ENCODE results near the gene ATP6V1A. TPM values are rescaled to one million over a fixed set of nuclear protein-coding genes. Genes with fewer than 3 reads are reported as not detected.

ATP6V1A gene
- polyA plus RNA-seq, 4 donors: 76.4 to 103 (median 96.0) TPM

- DNase-seq (ENCODE audit: low read depth in 4 of 4, low spot score in 3 of 4): peak; percentile 86 to 93 (median 90)
Measured at GRCh38 chr3:113745756-113746547, 883 bp upstream of the ATP6V1A start, which contains the start of gene NAA50. Gene NAA50 (minus strand): TSS chr3:113746249. CDS start chr3:113745949, 300 bp downstream.

GRCh38 chr3:113747283-113748046, 630 bp downstream of the ATP6V1A start:
- DNase-seq (ENCODE audit: low read depth in 4 of 4, low spot score in 3 of 4): peak in 2 of 4 donors; percentile 8 to 10

- no peak for DNase-seq (ENCODE audit: low read depth in 4 of 4, low spot score in 3 of 4)
Measured at GRCh38 chr3:113751141-113751540, 4.3 kb downstream of the ATP6V1A start.

- DNase-seq (ENCODE audit: low read depth in 4 of 4, low spot score in 3 of 4): no peak
Measured at GRCh38 chr3:113753376-113753985, 6.6 kb downstream of the ATP6V1A start.

- DNase-seq (ENCODE audit: low read depth in 4 of 4, low spot score in 3 of 4): no peak
Measured at GRCh38 chr3:113754494-113755159, 7.8 kb downstream of the ATP6V1A start.

GRCh38 chr3:113758389-113759024, 11.7 kb downstream of the ATP6V1A start:
- no peak for DNase-seq (ENCODE audit: low read depth in 4 of 4, low spot score in 3 of 4)

GRCh38 chr3:113764698-113765097, 17.9 kb downstream of the ATP6V1A start:
- DNase-seq (ENCODE audit: low read depth in 4 of 4, low spot score in 3 of 4): no peak

- DNase-seq (ENCODE audit: low read depth in 4 of 4, low spot score in 3 of 4): no peak
Measured at GRCh38 chr3:113769551-113769950, 22.7 kb downstream of the ATP6V1A start.

GRCh38 chr3:113771993-113772392, 25.2 kb downstream of the ATP6V1A start:
- no peak for DNase-seq (ENCODE audit: low read depth in 4 of 4, low spot score in 3 of 4)

- no peak for DNase-seq (ENCODE audit: low read depth in 4 of 4, low spot score in 3 of 4)
Measured at GRCh38 chr3:113773381-113773780, 26.5 kb downstream of the ATP6V1A start.

GRCh38 chr3:113775516-113775915, 28.7 kb downstream of the ATP6V1A start:
- DNase-seq (ENCODE audit: low read depth in 4 of 4, low spot score in 3 of 4): no peak

GRCh38 chr3:113776564-113776963, 29.7 kb downstream of the ATP6V1A start:
- no peak for DNase-seq (ENCODE audit: low read depth in 4 of 4, low spot score in 3 of 4)

- DNase-seq (ENCODE audit: low read depth in 4 of 4, low spot score in 3 of 4): no peak
Measured at GRCh38 chr3:113783463-113783862, 36.6 kb downstream of the ATP6V1A start.

GRCh38 chr3:113783980-113784379, 37.1 kb downstream of the ATP6V1A start:
- no peak for DNase-seq (ENCODE audit: low read depth in 4 of 4, low spot score in 3 of 4)

- DNase-seq (ENCODE audit: low read depth in 4 of 4, low spot score in 3 of 4): no peak
Measured at GRCh38 chr3:113791381-113791780, 44.5 kb downstream of the ATP6V1A start.

- no peak for DNase-seq (ENCODE audit: low read depth in 4 of 4, low spot score in 3 of 4)
Measured at GRCh38 chr3:113794526-113794925, 47.7 kb downstream of the ATP6V1A start.

- no peak for DNase-seq (ENCODE audit: low read depth in 4 of 4, low spot score in 3 of 4)
Measured at GRCh38 chr3:113795693-113796092, 48.9 kb downstream of the ATP6V1A start.

- DNase-seq (ENCODE audit: low read depth in 4 of 4, low spot score in 3 of 4): no peak
Measured at GRCh38 chr3:113802795-113803455, 56.1 kb downstream of the ATP6V1A start.

GRCh38 chr3:113804661-113805060, 57.8 kb downstream of the ATP6V1A start:
- peak in 2 of 4 donors; percentile 1 to 15 for DNase-seq (ENCODE audit: low read depth in 4 of 4, low spot score in 3 of 4)

- DNase-seq (ENCODE audit: low read depth in 4 of 4, low spot score in 3 of 4): no peak
Measured at GRCh38 chr3:113805249-113805648, 58.4 kb downstream of the ATP6V1A start.

All from right renal pelvis (tissue), 4 donors.